Endothelial cell of umbilical vein (primary cell): Measurements from ENCODE around the gene VPS36.

Source experiments
- EZH2 ChIP-seq: IDR thresholded peaks from 2 replicates; pipeline ENCODE4 v1.6.1; 2012; ENCODE audit warnings: borderline replicate concordance, low read depth, mild to moderate bottlenecking, moderate library complexity, low read length, inconsistent platforms; ENCODE audit not compliant: severe bottlenecking
- FOS ChIP-seq: IDR thresholded peaks from 2 replicates; pipeline ENCODE4 v1.6.1; 2011; ENCODE audit warnings: mild to moderate bottlenecking, low read length, moderate library complexity, borderline replicate concordance; ENCODE audit not compliant: insufficient read depth
- GATA2 ChIP-seq: IDR thresholded peaks from 2 replicates; pipeline ENCODE4 v1.7.0; 2011; ENCODE audit warnings: low read depth, mild to moderate bottlenecking, moderate library complexity, mixed read lengths, low read length; ENCODE audit not compliant: insufficient read length, insufficient read depth
- JUN ChIP-seq: IDR thresholded peaks from 2 replicates; pipeline ENCODE4 v1.6.1; 2011; ENCODE audit warnings: borderline replicate concordance, low read depth; ENCODE audit not compliant: insufficient read length, insufficient read depth
- MYC ChIP-seq: IDR thresholded peaks from one replicate; pipeline ENCODE4 v1.6.1; 2011; ENCODE audit warnings: mild to moderate bottlenecking, low read depth, low read length
- POLR2A ChIP-seq: IDR thresholded peaks from 2 replicates; pipeline ENCODE4 v1.6.1; 2012; ENCODE audit warnings: low read depth, mild to moderate bottlenecking, control low read depth, low read length
- POLR2AphosphoS5 ChIP-seq: IDR thresholded peaks from 2 replicates; pipeline ENCODE4 v1.6.1; 2012; ENCODE audit warnings: low read depth, mild to moderate bottlenecking, control low read depth, low read length, moderate library complexity; ENCODE audit not compliant: insufficient read depth
- TF ChIP-seq, protein P1 (sequence below): IDR thresholded peaks from 2 replicates; pipeline ENCODE4 v1.6.1; 2011; ENCODE audit not compliant: insufficient read depth, insufficient read length
- TF ChIP-seq, protein P2 (sequence below), 2 donors: IDR thresholded peaks; 1 replicate in 1 of 2; 2 replicates in 1 of 2; pipeline ENCODE4 v1.5.1; 2011; ENCODE audit warnings: low read length in 2 of 2, mild to moderate bottlenecking in 2 of 2, moderate library complexity in 2 of 2, control low read depth in 1 of 2, inconsistent platforms in 1 of 2, low read depth in 1 of 2; ENCODE audit not compliant: insufficient read depth in 1 of 2; ENCODE audit errors: extremely low read depth in 1 of 2

DNA sequence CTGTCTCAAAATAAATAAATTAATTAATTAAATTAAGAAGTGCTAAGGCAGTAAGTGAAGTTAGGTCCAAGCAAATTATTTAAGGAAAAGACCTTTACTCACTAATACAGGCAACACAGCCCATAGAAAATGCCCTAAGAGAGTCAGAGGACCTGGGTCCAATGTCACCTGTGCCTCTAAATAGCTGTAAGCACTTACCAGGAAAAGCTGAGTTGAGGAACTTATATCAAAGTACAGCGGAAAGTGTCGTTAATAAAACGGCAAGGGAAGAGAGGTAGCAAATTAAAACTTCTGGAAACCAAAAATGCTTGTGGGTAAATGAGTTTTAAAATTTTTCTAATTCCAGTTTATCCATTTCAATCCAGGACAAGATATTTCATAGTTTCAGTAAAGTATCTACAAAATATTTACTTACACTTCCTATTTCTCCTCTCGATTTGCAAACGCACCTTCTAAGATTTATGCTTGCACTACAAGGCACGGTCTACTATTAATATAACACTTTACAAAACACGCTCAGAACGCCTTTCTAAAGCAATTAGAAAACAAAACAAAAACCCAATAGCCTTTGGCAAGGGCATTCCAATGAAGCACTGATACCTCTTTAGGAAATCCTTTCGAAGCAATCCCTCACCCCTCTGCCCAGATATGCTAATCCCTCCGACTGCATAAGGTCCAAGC is 963 bp downstream of the VPS36 start:
- TF ChIP-seq, protein P1, sequence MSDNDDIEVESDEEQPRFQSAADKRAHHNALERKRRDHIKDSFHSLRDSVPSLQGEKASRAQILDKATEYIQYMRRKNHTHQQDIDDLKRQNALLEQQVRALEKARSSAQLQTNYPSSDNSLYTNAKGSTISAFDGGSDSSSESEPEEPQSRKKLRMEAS: no peak
- TF ChIP-seq POLR2A: no peak
- TF ChIP-seq EZH2: no peak
- TF ChIP-seq MYC: no peak
- TF ChIP-seq, protein P2, sequence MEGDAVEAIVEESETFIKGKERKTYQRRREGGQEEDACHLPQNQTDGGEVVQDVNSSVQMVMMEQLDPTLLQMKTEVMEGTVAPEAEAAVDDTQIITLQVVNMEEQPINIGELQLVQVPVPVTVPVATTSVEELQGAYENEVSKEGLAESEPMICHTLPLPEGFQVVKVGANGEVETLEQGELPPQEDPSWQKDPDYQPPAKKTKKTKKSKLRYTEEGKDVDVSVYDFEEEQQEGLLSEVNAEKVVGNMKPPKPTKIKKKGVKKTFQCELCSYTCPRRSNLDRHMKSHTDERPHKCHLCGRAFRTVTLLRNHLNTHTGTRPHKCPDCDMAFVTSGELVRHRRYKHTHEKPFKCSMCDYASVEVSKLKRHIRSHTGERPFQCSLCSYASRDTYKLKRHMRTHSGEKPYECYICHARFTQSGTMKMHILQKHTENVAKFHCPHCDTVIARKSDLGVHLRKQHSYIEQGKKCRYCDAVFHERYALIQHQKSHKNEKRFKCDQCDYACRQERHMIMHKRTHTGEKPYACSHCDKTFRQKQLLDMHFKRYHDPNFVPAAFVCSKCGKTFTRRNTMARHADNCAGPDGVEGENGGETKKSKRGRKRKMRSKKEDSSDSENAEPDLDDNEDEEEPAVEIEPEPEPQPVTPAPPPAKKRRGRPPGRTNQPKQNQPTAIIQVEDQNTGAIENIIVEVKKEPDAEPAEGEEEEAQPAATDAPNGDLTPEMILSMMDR (IDR thresholded peaks at IDR 0.05; ENCODE audit: extremely low read depth in 1 of 2, insufficient read depth in 1 of 2, low read depth in 1 of 2, low read length in 2 of 2): no peak
- TF ChIP-seq GATA2: no peak
- TF ChIP-seq POLR2AphosphoS5: no peak
- no peak for TF ChIP-seq JUN
- TF ChIP-seq FOS: no peak
